Liver (tissue), 3 donors: Measurements from ENCODE around the gene CRLF3.
"Not testable (repeated sequence)": the region's sequence is repeated elsewhere in the genome, so short reads cannot be mapped to it uniquely, and the experiment has no call there.

Source experiments
- TAF1 ChIP-seq: conservative IDR thresholded peaks from 2 replicates; pipeline ENCODE4 v1.6.1; 2016; ENCODE audit warnings: antibody characterized with exemption, mild to moderate bottlenecking
- TF ChIP-seq, protein P1 (sequence below): IDR thresholded peaks from 2 replicates; pipeline ENCODE4 v1.6.1; 2016; ENCODE audit warnings: antibody characterized with exemption, mild to moderate bottlenecking
- TF ChIP-seq, protein P2 (sequence below): fragments of 150-350 bp; IDR thresholded peaks from 2 replicates; pipeline ENCODE4 v1.5.1; 2017; ENCODE audit warnings: improper control_type of control experiment, low read depth, low read length; ENCODE audit not compliant: missing input control
- donor health status: healthy.
- donor health status: healthy.

DNA sequence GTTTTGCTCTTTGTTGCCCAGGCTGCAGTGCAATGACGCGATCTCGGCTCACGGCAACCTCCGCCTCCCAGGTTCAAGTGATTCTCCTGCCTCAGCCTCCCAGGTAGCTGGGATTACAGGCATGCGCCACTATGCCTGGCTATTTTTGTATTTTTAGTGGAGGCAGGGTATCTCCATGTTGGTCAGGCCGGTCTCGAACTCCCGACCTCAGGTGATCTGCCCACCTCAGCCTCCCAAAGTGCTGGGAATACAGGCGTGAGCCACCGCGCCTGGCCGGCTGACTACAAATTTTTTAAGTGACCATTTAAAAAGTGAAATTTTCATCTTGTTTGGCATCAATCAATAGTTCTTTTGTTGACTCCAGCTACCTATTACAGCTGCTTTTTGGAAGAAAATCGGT lies 90.3 kb downstream of the CRLF3 start:
- TF ChIP-seq, protein P1, sequence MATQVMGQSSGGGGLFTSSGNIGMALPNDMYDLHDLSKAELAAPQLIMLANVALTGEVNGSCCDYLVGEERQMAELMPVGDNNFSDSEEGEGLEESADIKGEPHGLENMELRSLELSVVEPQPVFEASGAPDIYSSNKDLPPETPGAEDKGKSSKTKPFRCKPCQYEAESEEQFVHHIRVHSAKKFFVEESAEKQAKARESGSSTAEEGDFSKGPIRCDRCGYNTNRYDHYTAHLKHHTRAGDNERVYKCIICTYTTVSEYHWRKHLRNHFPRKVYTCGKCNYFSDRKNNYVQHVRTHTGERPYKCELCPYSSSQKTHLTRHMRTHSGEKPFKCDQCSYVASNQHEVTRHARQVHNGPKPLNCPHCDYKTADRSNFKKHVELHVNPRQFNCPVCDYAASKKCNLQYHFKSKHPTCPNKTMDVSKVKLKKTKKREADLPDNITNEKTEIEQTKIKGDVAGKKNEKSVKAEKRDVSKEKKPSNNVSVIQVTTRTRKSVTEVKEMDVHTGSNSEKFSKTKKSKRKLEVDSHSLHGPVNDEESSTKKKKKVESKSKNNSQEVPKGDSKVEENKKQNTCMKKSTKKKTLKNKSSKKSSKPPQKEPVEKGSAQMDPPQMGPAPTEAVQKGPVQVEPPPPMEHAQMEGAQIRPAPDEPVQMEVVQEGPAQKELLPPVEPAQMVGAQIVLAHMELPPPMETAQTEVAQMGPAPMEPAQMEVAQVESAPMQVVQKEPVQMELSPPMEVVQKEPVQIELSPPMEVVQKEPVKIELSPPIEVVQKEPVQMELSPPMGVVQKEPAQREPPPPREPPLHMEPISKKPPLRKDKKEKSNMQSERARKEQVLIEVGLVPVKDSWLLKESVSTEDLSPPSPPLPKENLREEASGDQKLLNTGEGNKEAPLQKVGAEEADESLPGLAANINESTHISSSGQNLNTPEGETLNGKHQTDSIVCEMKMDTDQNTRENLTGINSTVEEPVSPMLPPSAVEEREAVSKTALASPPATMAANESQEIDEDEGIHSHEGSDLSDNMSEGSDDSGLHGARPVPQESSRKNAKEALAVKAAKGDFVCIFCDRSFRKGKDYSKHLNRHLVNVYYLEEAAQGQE = not testable (repeated sequence)
- TF ChIP-seq, protein P2, sequence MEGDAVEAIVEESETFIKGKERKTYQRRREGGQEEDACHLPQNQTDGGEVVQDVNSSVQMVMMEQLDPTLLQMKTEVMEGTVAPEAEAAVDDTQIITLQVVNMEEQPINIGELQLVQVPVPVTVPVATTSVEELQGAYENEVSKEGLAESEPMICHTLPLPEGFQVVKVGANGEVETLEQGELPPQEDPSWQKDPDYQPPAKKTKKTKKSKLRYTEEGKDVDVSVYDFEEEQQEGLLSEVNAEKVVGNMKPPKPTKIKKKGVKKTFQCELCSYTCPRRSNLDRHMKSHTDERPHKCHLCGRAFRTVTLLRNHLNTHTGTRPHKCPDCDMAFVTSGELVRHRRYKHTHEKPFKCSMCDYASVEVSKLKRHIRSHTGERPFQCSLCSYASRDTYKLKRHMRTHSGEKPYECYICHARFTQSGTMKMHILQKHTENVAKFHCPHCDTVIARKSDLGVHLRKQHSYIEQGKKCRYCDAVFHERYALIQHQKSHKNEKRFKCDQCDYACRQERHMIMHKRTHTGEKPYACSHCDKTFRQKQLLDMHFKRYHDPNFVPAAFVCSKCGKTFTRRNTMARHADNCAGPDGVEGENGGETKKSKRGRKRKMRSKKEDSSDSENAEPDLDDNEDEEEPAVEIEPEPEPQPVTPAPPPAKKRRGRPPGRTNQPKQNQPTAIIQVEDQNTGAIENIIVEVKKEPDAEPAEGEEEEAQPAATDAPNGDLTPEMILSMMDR = not testable (repeated sequence)
- TF ChIP-seq TAF1 = not testable (repeated sequence)
